ENCODE data around the gene MAOB. TPM values are rescaled to one million over a fixed set of nuclear protein-coding genes. Genes with fewer than 3 reads are reported as not detected.

Gene MAOB
- total RNA-seq, 1 donor from 2014 or later, result under 0.01 TPM

- Histone ChIP-seq H3K4me3 (ENCODE audit: low read depth, low read length) (no peak overlapping the region), H3K27me3 (ENCODE audit: control insufficient read depth, insufficient read depth, low read length) (no peaks in the 10 kb centered on the region), H3K36me3 (ENCODE audit: control insufficient read depth, insufficient read depth, low read length) (peaks cover 6% of the 10 kb centered on the region)
- TF ChIP-seq CTCF (IDR thresholded peaks at IDR 0.05; ENCODE audit: insufficient read depth, low read length, severe bottlenecking), result no peak
- FAIRE-seq (no peak), DNase-seq (ENCODE audit: low read depth) (no peak)
Measured at GRCh38 chrX:43747476-43747875, 134.8 kb downstream of the MAOB start.

DNA sequence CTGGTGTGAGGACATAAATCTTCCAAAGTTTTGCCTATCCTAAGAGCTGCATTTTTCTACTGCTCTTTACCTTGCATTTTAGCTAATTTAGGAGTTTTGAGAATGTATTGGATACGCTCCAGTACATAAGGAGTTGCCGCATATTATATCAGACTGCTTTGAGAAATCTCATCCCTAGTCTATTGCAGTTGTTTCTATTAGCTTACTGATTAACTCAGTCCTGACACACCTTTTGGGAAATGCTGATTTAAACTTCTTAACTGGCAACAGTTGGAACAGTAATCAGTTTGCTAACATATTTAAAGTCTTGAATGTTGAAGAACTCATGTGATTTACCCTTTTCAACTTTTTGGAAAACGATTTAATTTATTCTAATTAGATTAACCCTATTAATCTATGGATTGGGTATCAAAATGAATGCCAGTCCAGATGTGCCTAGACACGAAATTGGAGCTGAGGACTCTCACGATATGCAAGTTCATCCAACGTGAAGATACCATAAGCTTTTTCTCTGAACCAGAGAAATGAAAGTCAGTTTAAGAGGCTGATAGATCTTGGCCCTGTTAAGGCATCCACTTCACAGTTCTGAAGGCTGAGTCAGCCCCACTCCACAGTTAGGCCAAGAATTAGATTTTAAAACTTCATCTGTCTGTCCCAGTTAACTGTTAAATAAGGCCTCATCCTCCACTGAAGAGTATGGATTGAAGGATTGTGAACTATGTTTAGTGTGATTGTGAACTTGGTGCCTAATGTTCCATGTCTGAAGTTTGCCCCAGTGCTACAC lies 136.1 kb downstream of the MAOB start:
- TF ChIP-seq CTCF (IDR thresholded peaks at IDR 0.05; ENCODE audit: insufficient read depth, low read length, severe bottlenecking), result no peak
- peaks cover 10% of the 10 kb centered on the region for H3K36me3 ChIP-seq (ENCODE audit: control insufficient read depth, insufficient read depth, low read length)
- DNase-seq (ENCODE audit: low read depth) (no peak), FAIRE-seq (no peak)
- H3K4me3 ChIP-seq (ENCODE audit: low read depth, low read length), result no peak overlapping the region
- no peaks in the 10 kb centered on the region for H3K27me3 ChIP-seq (ENCODE audit: control insufficient read depth, insufficient read depth, low read length)

- H3K4me3 ChIP-seq (ENCODE audit: low read depth, low read length), result no peak overlapping the region
- peaks cover 12% of the 10 kb centered on the region for H3K36me3 ChIP-seq (ENCODE audit: control insufficient read depth, insufficient read depth, low read length)
- no peaks in the 10 kb centered on the region for H3K27me3 ChIP-seq (ENCODE audit: control insufficient read depth, insufficient read depth, low read length)
- FAIRE-seq (peak; percentile 36), DNase-seq (ENCODE audit: low read depth) (no peak)
- no peak for TF ChIP-seq CTCF (IDR thresholded peaks at IDR 0.05; ENCODE audit: insufficient read depth, low read length, severe bottlenecking)
Measured at GRCh38 chrX:43744284-43744683, 138.0 kb downstream of the MAOB start.

DNA sequence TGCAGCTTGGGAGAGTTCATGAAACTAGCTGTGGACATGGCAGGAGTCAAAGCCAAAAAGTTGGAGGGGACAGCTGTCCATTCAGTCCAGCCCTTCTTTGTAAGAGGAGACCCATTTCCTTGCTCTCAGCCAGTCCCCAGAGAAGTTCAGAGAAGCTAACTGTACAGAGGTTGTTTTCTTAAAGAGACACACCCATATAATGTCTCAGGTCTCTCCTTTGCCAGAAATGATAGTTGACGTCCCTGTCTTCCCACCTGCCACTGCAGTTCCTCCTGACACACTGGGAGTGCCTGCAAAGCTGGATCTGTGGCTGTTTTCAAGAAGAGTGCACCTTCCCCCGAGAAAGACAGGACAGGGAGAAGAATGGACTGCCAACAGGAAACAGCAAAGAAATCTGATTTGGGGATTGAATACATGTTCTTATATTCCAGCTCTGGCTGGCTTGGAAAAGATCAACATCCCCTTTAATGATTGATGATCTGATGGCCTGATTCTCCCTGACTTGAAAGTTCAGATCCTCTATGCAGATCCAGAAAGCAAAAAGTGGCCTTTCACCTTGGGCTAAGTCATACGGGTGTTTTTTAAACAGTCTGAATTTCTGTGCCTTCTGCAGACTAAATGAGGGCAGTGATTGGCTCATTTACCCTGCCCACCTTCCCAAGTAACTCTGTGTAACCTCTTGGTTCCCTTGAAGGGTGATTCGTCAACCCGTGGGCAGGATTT lies 139.0 kb downstream of the MAOB start:
- no peak for TF ChIP-seq CTCF (IDR thresholded peaks at IDR 0.05; ENCODE audit: insufficient read depth, low read length, severe bottlenecking)

DNA sequence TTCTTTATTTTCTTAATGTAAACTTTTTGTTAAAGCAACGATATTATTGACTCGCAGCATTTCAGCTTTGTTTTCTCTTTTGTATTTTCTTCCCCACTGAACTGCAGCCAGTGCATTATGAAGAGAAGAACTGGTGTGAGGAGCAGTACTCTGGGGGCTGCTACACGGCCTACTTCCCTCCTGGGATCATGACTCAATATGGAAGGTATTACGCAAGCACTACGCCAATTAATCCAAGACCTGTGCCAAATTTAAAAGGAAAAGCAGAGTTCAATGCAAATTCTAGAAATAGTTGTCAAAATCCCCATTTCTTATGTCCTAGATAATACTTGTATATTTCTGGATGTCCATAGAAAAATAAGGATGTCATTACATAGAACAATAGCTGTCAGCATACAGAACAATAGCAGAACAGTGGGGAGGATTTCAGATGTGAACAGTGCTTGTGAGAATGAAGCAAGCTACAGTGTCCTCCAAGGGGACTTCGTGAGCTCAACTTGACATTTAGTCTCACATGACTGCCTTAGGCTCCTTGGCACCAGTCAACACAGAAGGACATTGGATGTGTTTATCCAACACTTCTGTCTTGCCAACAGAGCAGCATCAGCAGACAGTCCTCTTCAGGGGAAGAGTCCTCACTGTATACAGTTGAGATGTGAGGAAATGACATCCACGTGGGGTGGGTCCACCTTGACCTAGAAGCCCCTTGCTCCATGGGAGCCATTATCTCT lies 140.2 kb downstream of the MAOB start:
- no peaks in the 10 kb centered on the region for H3K27me3 ChIP-seq (ENCODE audit: control insufficient read depth, insufficient read depth, low read length)
- FAIRE-seq (peak; percentile 90), DNase-seq (ENCODE audit: low read depth) (peak; percentile 27)
- peaks cover 13% of the 10 kb centered on the region for H3K36me3 ChIP-seq (ENCODE audit: control insufficient read depth, insufficient read depth, low read length)
- TF ChIP-seq CTCF (IDR thresholded peaks at IDR 0.05; ENCODE audit: insufficient read depth, low read length, severe bottlenecking), result no peak
- H3K4me3 ChIP-seq (ENCODE audit: low read depth, low read length), result no peak overlapping the region

More for the DNA sequence above, 139.0 kb downstream of the MAOB start:
- no peak overlapping the region for H3K4me3 ChIP-seq (ENCODE audit: low read depth, low read length)
- peaks cover 12% of the 10 kb centered on the region for H3K36me3 ChIP-seq (ENCODE audit: control insufficient read depth, insufficient read depth, low read length)
- no peaks in the 10 kb centered on the region for H3K27me3 ChIP-seq (ENCODE audit: control insufficient read depth, insufficient read depth, low read length)
- no peak for DNase-seq (ENCODE audit: low read depth)
- no peak for FAIRE-seq
